ENCODE measurements around the gene NFIB. TPM values are rescaled to one million over a fixed set of nuclear protein-coding genes. Genes with fewer than 3 reads are reported as not detected.
A peak's percentile ranks its signal among the peaks of the same experiment; 100 is the strongest.

The NFIB gene
- total and polyA plus RNA-seq, 10 of the 15 experiments (the other 5 are each of a cell fraction or from before 2014, with no cell fraction given), result under 0.01 to 0.19 (median 0.05) TPM; not detected in 3

DNA sequence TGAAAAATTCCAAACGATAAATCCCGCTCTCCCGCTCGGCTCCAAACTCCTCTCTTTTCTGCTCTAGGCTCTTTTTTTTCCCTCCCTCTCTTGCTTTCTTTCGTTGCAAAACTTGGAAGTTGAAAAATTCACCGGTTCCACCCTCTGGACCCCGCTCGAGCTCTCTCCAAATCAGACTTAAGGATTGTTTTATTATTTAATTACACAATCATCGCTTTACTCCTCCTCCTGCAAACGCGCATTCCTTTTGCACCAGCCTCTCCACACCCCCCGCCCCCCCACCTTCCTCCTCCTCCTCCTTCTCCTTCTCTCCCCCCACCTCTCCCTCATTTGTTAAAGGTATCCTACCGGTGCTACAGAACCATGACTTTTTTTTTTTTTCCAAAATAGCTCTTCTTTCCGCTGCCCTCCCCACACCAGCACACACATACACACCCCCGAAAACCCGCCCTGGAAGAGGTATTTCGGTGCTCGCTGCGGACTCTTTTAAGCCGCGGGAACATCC lies 535 bp upstream of the NFIB start:
- TF ChIP-seq SUZ12 (IDR thresholded peaks at IDR 0.05; ENCODE audit: unreplicated experiment), result no peak
- no peak for TF ChIP-seq MEF2A (IDR thresholded peaks at IDR 0.05; ENCODE audit: insufficient read depth, low read depth, low read length)
- TF ChIP-seq ZNF384 (IDR thresholded peaks at IDR 0.05; ENCODE audit: borderline replicate concordance, low read depth, low read length), result no peak
- TF ChIP-seq POLR2AphosphoS2 (IDR thresholded peaks at IDR 0.05; ENCODE audit: low read depth, low read length), result no peak
- TF ChIP-seq HDGF (IDR thresholded peaks at IDR 0.05), result no peak
- TF ChIP-seq PAX8 (IDR thresholded peaks at IDR 0.05), result no peak
- POLR2A ChIA-PET, result no interaction called here
- RAD21 ChIA-PET (ENCODE audit: unreplicated experiment), result no interaction called here
- Histone ChIP-seq H3K27ac (ENCODE audit: control insufficient read depth, insufficient read depth) (no peak overlapping the region), H2AFZ (ENCODE audit: control insufficient read depth, low read depth, low read length) (no peak overlapping the region), H3K9ac (ENCODE audit: control insufficient read depth, insufficient read depth, low read length) (no peak overlapping the region), H3K36me3 (ENCODE audit: control insufficient read depth in 2 of 2, insufficient read depth in 2 of 2, low read length in 1 of 2) (no peaks in the 10 kb centered on the region), H3K4me1 (ENCODE audit: control insufficient read depth, insufficient read depth, low read length) (peaks cover 5% of the 10 kb centered on the region; the same call in 1 of the 2 replicates), H3K27me3 (replicated peaks in 1 of 2; ENCODE audit: control insufficient read depth in 2 of 2, insufficient read depth in 2 of 2, low read length in 1 of 2) (peaks cover 5 to 17% of the 10 kb centered on the region in 2 experiments), H3K9me3 (replicated peaks; ENCODE audit: control insufficient read depth, insufficient read depth, low read length) (no peaks in the 10 kb centered on the region), H4K20me1 (ENCODE audit: control insufficient read depth, insufficient read depth) (no peaks in the 10 kb centered on the region), H3K4me2 (ENCODE audit: control insufficient read depth, insufficient read depth) (peak overlapping the region; percentile 56; the same call in 1 of the 2 replicates), H3K4me3 (peak overlapping the region; percentile 16; the same call in 1 of the 2 replicates), H3K79me2 (ENCODE audit: control insufficient read depth, insufficient read depth, low read length) (no peaks in the 10 kb centered on the region)
- CTCF ChIA-PET, result no interaction called here
- SMC1A ChIA-PET (ENCODE audit: uncharacterized antibody, unreplicated experiment), result interaction anchor here (0.5 kb wide), 1 partner anchor 981 kb away, joined by 3 read pairs; no protein-coding TSS in a partner anchor
- ATAC-seq (no peak), DNase-seq (ENCODE audit: low read depth, low spot score) (no peak), FAIRE-seq (no peak)
- in situ Hi-C loops (cut with MboI), result no loop called here
- intact Hi-C loops (cut with micrococcal nuclease; ENCODE audit: unreplicated experiment), result loop anchor here (10.0 kb wide), 1 partner anchor 270 kb away; no protein-coding TSS in a partner anchor
- no TSS peak for BruUV-seq (replicated peaks)
- WGBS (ENCODE audit: insufficient coverage, insufficient replicate concordance, low lambda C conversion rate, missing lambda C conversion rate), result 16% methylated on average over 11 of the region's 21 CpGs

DNA sequence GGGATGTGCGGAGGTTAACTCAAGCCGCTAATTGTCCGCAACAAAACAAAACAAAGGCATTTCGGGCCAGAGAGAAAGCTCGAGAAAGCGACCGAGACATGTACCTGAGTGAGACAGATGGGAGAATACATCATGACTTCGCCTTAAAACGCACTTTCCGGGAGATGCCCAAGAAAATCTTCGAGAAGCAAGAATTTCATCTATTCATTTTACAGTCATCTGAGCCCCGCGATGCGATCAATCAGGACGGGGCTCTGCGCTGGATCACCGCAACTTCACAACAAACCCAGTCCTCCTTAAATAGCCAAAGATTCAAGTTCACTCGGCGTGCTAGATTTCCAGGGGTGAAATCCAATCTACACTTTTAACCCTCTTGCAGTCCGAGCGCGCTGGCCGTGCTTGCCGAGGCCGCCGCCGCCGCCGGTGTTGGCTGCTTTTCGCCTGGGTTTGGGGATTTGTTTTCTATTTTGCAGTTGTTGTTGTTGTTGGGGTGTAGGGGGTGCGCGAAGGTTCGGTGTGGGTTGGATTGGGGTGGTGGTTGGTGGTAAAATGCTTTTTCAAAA lies 482 bp downstream of the NFIB start:
- 32% methylated on average over 33 of the region's 33 CpGs for WGBS (ENCODE audit: insufficient coverage, insufficient replicate concordance, low lambda C conversion rate, missing lambda C conversion rate)
- Histone ChIP-seq H3K9me3 (replicated peaks; ENCODE audit: control insufficient read depth, insufficient read depth, low read length) (no peaks in the 10 kb centered on the region), H3K27ac (ENCODE audit: control insufficient read depth, insufficient read depth) (no peak overlapping the region), H3K36me3 (ENCODE audit: control insufficient read depth in 2 of 2, insufficient read depth in 2 of 2, low read length in 1 of 2) (no peaks in the 10 kb centered on the region), H3K4me3 (no peak overlapping the region; the same call in 1 of the 2 replicates), H4K20me1 (ENCODE audit: control insufficient read depth, insufficient read depth) (no peaks in the 10 kb centered on the region), H3K9ac (ENCODE audit: control insufficient read depth, insufficient read depth, low read length) (no peak overlapping the region), H3K79me2 (ENCODE audit: control insufficient read depth, insufficient read depth, low read length) (no peaks in the 10 kb centered on the region), H3K4me2 (ENCODE audit: control insufficient read depth, insufficient read depth) (no peak overlapping the region), H3K4me1 (ENCODE audit: control insufficient read depth, insufficient read depth, low read length) (peaks cover 5% of the 10 kb centered on the region; the same call in 1 of the 2 replicates), H3K27me3 (replicated peaks in 1 of 2; ENCODE audit: control insufficient read depth in 2 of 2, insufficient read depth in 2 of 2, low read length in 1 of 2) (peaks cover 5 to 17% of the 10 kb centered on the region in 2 experiments), H2AFZ (ENCODE audit: control insufficient read depth, low read depth, low read length) (no peak overlapping the region)
- ChIA-PET RAD21 (ENCODE audit: unreplicated experiment) (no interaction called here), SMC1A (ENCODE audit: uncharacterized antibody, unreplicated experiment) (no interaction called here), POLR2A (no interaction called here), CTCF (no interaction called here)
- FAIRE-seq (no peak), DNase-seq (ENCODE audit: low read depth, low spot score) (no peak), ATAC-seq (no peak)
- TF ChIP-seq EZH2 (IDR thresholded peaks at IDR 0.05; ENCODE audit: borderline replicate concordance, control insufficient read depth, low read depth, low read length), result peak; percentile 95
- TF ChIP-seq ZBED1 (IDR thresholded peaks at IDR 0.05; ENCODE audit: borderline replicate concordance), result no peak
- TF ChIP-seq SUZ12 (IDR thresholded peaks at IDR 0.05; ENCODE audit: unreplicated experiment), result peak; percentile 88
- no peak for TF ChIP-seq MEF2A (IDR thresholded peaks at IDR 0.05; ENCODE audit: insufficient read depth, low read depth, low read length)
- TF ChIP-seq TCF3 (IDR thresholded peaks at IDR 0.05; ENCODE audit: borderline replicate concordance, insufficient read depth, low read depth, low read length), result no peak
- intact Hi-C loops (cut with micrococcal nuclease; ENCODE audit: unreplicated experiment) (loop anchor here (10.0 kb wide), 1 partner anchor 271 kb away; no protein-coding TSS in a partner anchor), in situ Hi-C loops (cut with MboI) (no loop called here)
- BruUV-seq (replicated peaks), result no TSS peak

Data from GM12878 (cell line).